SK-N-SH (cell line): ENCODE measurements around the gene MECP2. TPM values are rescaled to one million over a fixed set of nuclear protein-coding genes. Genes with fewer than 3 reads are reported as not detected.

Experiments used
- CTCF ChIA-PET: fragments of 300-600, 350-600 bp; formaldehyde crosslinking; extraction: SDS; loops from one replicate; lab custom pipeline; 2021; lab: Yijun Ruan, JAX
- POLR2A ChIA-PET: fragments of 350-600 bp; sonication (Branson Sonifier 250); formaldehyde crosslinking; extraction: SDS; loops from one replicate; lab custom pipeline; 2020; ENCODE audit warnings: antibody characterized with exemption, inconsistent platforms; lab: Yijun Ruan, JAX
- DNase-seq: peaks from one replicate; pipeline ENCODE4 v3.0.0; 2012
- H2AFZ ChIP-seq: fragments of 200-600 bp; sonication (generic); 2 replicates; pipeline ENCODE4 v1.8.1; 2016; ENCODE audit warnings: antibody characterized with exemption, mild to moderate bottlenecking, low read depth
- H3F3A ChIP-seq: fragments of 200-600 bp; sonication (generic); replicated peaks from 2 replicates; pipeline ENCODE3; 2016; ENCODE audit warnings: antibody characterized with exemption, mild to moderate bottlenecking; ENCODE audit not compliant: insufficient read depth
- H3K27ac ChIP-seq, 2 experiments: fragments of 200-500 bp in 1 of 2; fragments of 200-600 bp in 1 of 2; sonication (Bioruptor generic) in 1 of 2; sonication (generic), shearing (Covaris generic) in 1 of 2; 2 replicates each; pipeline versions ENCODE4 v1.5.1 to v1.6.1; 2014 to 2016; ENCODE audit warnings: low read depth in 2 of 2, inconsistent platforms in 1 of 2, low read length in 1 of 2, mild to moderate bottlenecking in 1 of 2, mixed read lengths in 1 of 2
- H3K27me3 ChIP-seq: fragments of 200-600 bp; sonication (generic), shearing (Covaris generic); 2 replicates; pipeline ENCODE4 v1.6.1; 2016; ENCODE audit warnings: mixed run types; ENCODE audit not compliant: insufficient read depth
- H3K36me3 ChIP-seq, 2 experiments: fragments of 200-500 bp in 1 of 2; fragments of 200-600 bp in 1 of 2; sonication (Bioruptor generic) in 1 of 2; sonication (generic) in 1 of 2; replicated peaks in 1 of 2; 2 replicates each; pipeline versions ENCODE3 to v1.5.1; 2014 to 2016; ENCODE audit warnings: low read length in 1 of 2, mild to moderate bottlenecking in 1 of 2; ENCODE audit not compliant: insufficient read depth in 2 of 2, control insufficient read depth in 1 of 2
- H3K4me1 ChIP-seq, 2 experiments: fragments of 200-500 bp in 1 of 2; fragments of 200-600 bp in 1 of 2; sonication (Bioruptor generic) in 1 of 2; sonication (generic), shearing (Covaris generic) in 1 of 2; 2 replicates each; pipeline versions ENCODE4 v1.5.1 to v1.6.1; 2014 to 2016; ENCODE audit warnings: low read depth in 1 of 2, low read length in 1 of 2, mixed run types in 1 of 2; ENCODE audit not compliant: insufficient read depth in 2 of 2, control insufficient read depth in 1 of 2
- H3K4me2 ChIP-seq: fragments of 200-600 bp; sonication (generic), shearing (Covaris generic); 2 replicates; pipeline ENCODE4 v1.6.1; 2017; ENCODE audit warnings: mixed run types
- H3K4me3 ChIP-seq, 2 experiments: fragments of 200-500 bp in 1 of 2; fragments of 200-600 bp in 1 of 2; sonication (Bioruptor generic) in 1 of 2; sonication (generic), shearing (Covaris generic) in 1 of 2; 2 replicates each; pipeline versions ENCODE4 v1.5.1 to v1.8.1; 2014 to 2016; ENCODE audit warnings: low read depth in 2 of 2, inconsistent platforms in 1 of 2, low read length in 1 of 2, mild to moderate bottlenecking in 1 of 2, mixed read lengths in 1 of 2, moderate library complexity in 1 of 2
- H3K79me2 ChIP-seq: fragments of 200-600 bp; sonication (generic); 2 replicates; pipeline ENCODE4 v1.8.1; 2017; ENCODE audit warnings: mild to moderate bottlenecking; ENCODE audit not compliant: insufficient read depth
- H3K9ac ChIP-seq: fragments of 200-600 bp; sonication (generic); 2 replicates; pipeline ENCODE4 v1.6.1; 2017; ENCODE audit warnings: mixed run types
- H3K9me2 ChIP-seq: fragments of 200-600 bp; sonication (generic); 2 replicates; pipeline ENCODE4 v1.6.1; 2017; ENCODE audit warnings: mixed run types
- H3K9me3 ChIP-seq: fragments of 200-600 bp; sonication (generic); 2 replicates; pipeline ENCODE4 v1.6.1; 2017; ENCODE audit warnings: mixed run types, mild to moderate bottlenecking, moderate library complexity
- H4K20me1 ChIP-seq: fragments of 200-600 bp; sonication (generic); 2 replicates; pipeline ENCODE4 v1.6.1; 2017; ENCODE audit warnings: mild to moderate bottlenecking, mixed run types; ENCODE audit not compliant: insufficient read depth
- CHD2 ChIP-seq: fragments of 150-350 bp; IDR thresholded peaks from 2 replicates; pipeline ENCODE4 v1.6.1; 2018; ENCODE audit warnings: low read length; ENCODE audit not compliant: partially characterized antibody
- ELF1 ChIP-seq: IDR thresholded peaks from 2 replicates; pipeline ENCODE4 v1.4.0; 2012
- EZH2phosphoT487 ChIP-seq: fragments of 200-600 bp; sonication (generic); IDR thresholded peaks from 2 replicates; pipeline ENCODE4 v1.6.1; 2017; ENCODE audit warnings: low read depth, mixed run types, mild to moderate bottlenecking, antibody characterized with exemption, moderate library complexity, borderline replicate concordance
- FOSL2 ChIP-seq: IDR thresholded peaks from 2 replicates; pipeline ENCODE4 v1.4.0; 2012; ENCODE audit warnings: low read depth, mild to moderate bottlenecking, moderate library complexity, borderline replicate concordance
- FOXJ3 ChIP-seq: sonication (generic); formaldehyde crosslinking; IDR thresholded peaks from 2 replicates; pipeline ENCODE4 v1.5.1; 2020; ENCODE audit warnings: mild to moderate bottlenecking, missing genetic modification reagents
- FOXM1 ChIP-seq: IDR thresholded peaks from 2 replicates; pipeline ENCODE4 v1.4.0; 2012; ENCODE audit warnings: low read depth, mild to moderate bottlenecking
- GATA2 ChIP-seq: sonication (generic); formaldehyde crosslinking; IDR thresholded peaks from 2 replicates; pipeline ENCODE4 v1.5.0; 2020; ENCODE audit warnings: mild to moderate bottlenecking, missing genetic modification reagents
- MAX ChIP-seq: IDR thresholded peaks from 2 replicates; pipeline ENCODE4 v1.4.0; 2012; ENCODE audit warnings: low read depth
- MXI1 ChIP-seq: IDR thresholded peaks from 2 replicates; pipeline ENCODE4 v1.6.1; 2012; ENCODE audit warnings: mild to moderate bottlenecking, low read depth, low read length, improper control_type of control experiment
- NFIC ChIP-seq: IDR thresholded peaks from 2 replicates; pipeline ENCODE4 v1.4.0; 2012; ENCODE audit warnings: borderline replicate concordance
- POLR2AphosphoS5 ChIP-seq: IDR thresholded peaks from 2 replicates; pipeline ENCODE4 v1.6.1; 2012; ENCODE audit warnings: low read depth, low read length
- RCOR1 ChIP-seq: fragments of 150-350 bp; IDR thresholded peaks from 2 replicates; pipeline ENCODE4 v1.6.1; 2017; ENCODE audit warnings: antibody characterized with exemption, low read length
- RFX5 ChIP-seq: IDR thresholded peaks from 2 replicates; pipeline ENCODE4 v1.6.1; 2012; ENCODE audit warnings: mild to moderate bottlenecking, improper control_type of control experiment, low read length
- RXRA ChIP-seq: IDR thresholded peaks from 2 replicates; pipeline ENCODE4 v1.4.0; 2012; ENCODE audit warnings: low read depth, mild to moderate bottlenecking, borderline replicate concordance
- SMC3 ChIP-seq: IDR thresholded peaks from 2 replicates; pipeline ENCODE4 v1.6.1; 2012; ENCODE audit warnings: low read depth, low read length, improper control_type of control experiment
- TAF1 ChIP-seq: IDR thresholded peaks from 2 replicates; pipeline ENCODE4 v1.6.1; 2012; ENCODE audit warnings: low read depth, mild to moderate bottlenecking, low read length, moderate library complexity, borderline replicate concordance
- TEAD4 ChIP-seq: IDR thresholded peaks from 2 replicates; pipeline ENCODE4 v1.4.0; 2012; ENCODE audit warnings: mild to moderate bottlenecking, borderline replicate concordance; ENCODE audit not compliant: insufficient read depth
- WGBS: methylation state at CpG from one replicate; pipeline ENCODE4 v1.1.6; 2017; ENCODE audit warnings: low lambda C conversion rate; 5-methylcytosine and 5-hydroxymethylcytosine counted together
- polyA plus RNA-seq, 3 experiments: library from polyadenylated mRNA; depleted of rRNA; stranded (reverse); fragments of >200 nt; gene quantifications; 2 replicates each; pipeline ENCODE4 v1.2.3, GENCODE V29; 2012

Gene MECP2
- polyA plus RNA-seq, 1 of the 3 experiments (the other 2 are of a cell fraction): 8.2 TPM

- POLR2A ChIA-PET: no interaction called here
- 60% methylated on average over 6 of the region's 6 CpGs for WGBS
- no peak overlapping the region for H3K4me2 ChIP-seq
- H2AFZ ChIP-seq: no peak overlapping the region
- peaks cover 0 to 7% of the 10 kb centered on the region in 2 experiments for H3K36me3 ChIP-seq
- no peaks in the 10 kb centered on the region for H3K27me3 ChIP-seq
- no peaks in the 10 kb centered on the region for H3K9me3 ChIP-seq
- H3K79me2 ChIP-seq: peaks cover 89% of the 10 kb centered on the region
- TF ChIP-seq RCOR1: no peak
- TF ChIP-seq EZH2phosphoT487: no peak
- no peak for TF ChIP-seq GATA2
- TF ChIP-seq RFX5: no peak
- TF ChIP-seq CHD2: no peak
- TF ChIP-seq TEAD4: no peak
- no peak for TF ChIP-seq POLR2AphosphoS5
- TF ChIP-seq ELF1: no peak
- no peak for TF ChIP-seq TAF1
- no peak for TF ChIP-seq SMC3
- no peak for TF ChIP-seq NFIC
- TF ChIP-seq MXI1: no peak
- TF ChIP-seq RXRA: no peak
- no peak for TF ChIP-seq FOSL2
- no peak for TF ChIP-seq MAX
- no peaks in the 10 kb centered on the region for H3F3A ChIP-seq
- DNase-seq: no peak
- no peaks in the 10 kb centered on the region for H3K4me1 ChIP-seq
- H3K9ac ChIP-seq: no peak overlapping the region
- peaks cover 54% of the 10 kb centered on the region for H4K20me1 ChIP-seq
- H3K4me3 ChIP-seq: no peak overlapping the region
- H3K27ac ChIP-seq: no peak overlapping the region
- CTCF ChIA-PET: interaction anchor here (0.6 to 1.0 kb wide), 2 partner anchors 11 to 736 kb away, joined by 3 read pairs; no protein-coding TSS in a partner anchor
- H3K9me2 ChIP-seq: no peaks in the 10 kb centered on the region
These were observed 14.4 kb downstream of the MECP2 start for GRCh38 chrX:154083126-154083517.

- Histone ChIP-seq H3K79me2 (peaks cover 83% of the 10 kb centered on the region), H3K4me3 (no peak overlapping the region), H3K27ac (no peak overlapping the region), H3K4me1 (no peaks in the 10 kb centered on the region), H2AFZ (no peak overlapping the region), H3K4me2 (no peak overlapping the region), H3F3A (no peaks in the 10 kb centered on the region), H3K9me2 (no peaks in the 10 kb centered on the region), H3K36me3 (peaks cover 0 to 7% of the 10 kb centered on the region in 2 experiments), H4K20me1 (peaks cover 48% of the 10 kb centered on the region), H3K9ac (no peak overlapping the region), H3K9me3 (no peaks in the 10 kb centered on the region), H3K27me3 (no peaks in the 10 kb centered on the region)
- TF ChIP-seq EZH2phosphoT487: no peak
- TF ChIP-seq RFX5: no peak
- no peak for TF ChIP-seq FOXJ3 (CRISPR knock-in tag)
- no peak for TF ChIP-seq TEAD4
- TF ChIP-seq MXI1: no peak
- TF ChIP-seq SMC3: no peak
- TF ChIP-seq FOXM1: no peak
- ChIA-PET POLR2A (no interaction called here), CTCF (no interaction called here)
- 41% methylated on average over 11 of the region's 11 CpGs for WGBS
- no peak for DNase-seq
These were observed 15.0 kb downstream of the MECP2 start for GRCh38 chrX:154082396-154083125.
